Suprapubic skin (tissue), 4 donors: ENCODE results near the gene COL18A1. TPM values are rescaled to one million over a fixed set of nuclear protein-coding genes. Genes with fewer than 3 reads are reported as not detected.

ENCODE experiments used
- DNase-seq, 2 donors: peaks; one replicate each; pipeline ENCODE4 v3.0.0-alpha.2; 2019; ENCODE audit warnings: low spot score in 2 of 2
- H3K27ac ChIP-seq: fragments of 200-600 bp; sonication (generic); one replicate; pipeline ENCODE4 v1.5.1; 2019
- H3K27me3 ChIP-seq: fragments of 200-600 bp; sonication (generic); one replicate; pipeline ENCODE4 v1.5.1; 2019
- H3K36me3 ChIP-seq: fragments of 200-600 bp; sonication (generic); one replicate; pipeline ENCODE4 v1.5.1; 2019
- H3K4me1 ChIP-seq: fragments of 200-600 bp; sonication (generic); one replicate; pipeline ENCODE4 v1.5.1; 2019
- H3K4me3 ChIP-seq: fragments of 200-600 bp; sonication (generic); one replicate; pipeline ENCODE4 v1.5.1; 2019; ENCODE audit warnings: mild to moderate bottlenecking
- H3K9me3 ChIP-seq: fragments of 200-600 bp; sonication (generic); one replicate; pipeline ENCODE4 v1.5.1; 2019
- EP300 ChIP-seq: sonication (generic); formaldehyde crosslinking; IDR thresholded peaks from one replicate; pipeline ENCODE4 v1.6.1; 2017; ENCODE audit warnings: antibody characterized with exemption
- POLR2A ChIP-seq, 2 donors: fragments of 450-650 bp; IDR thresholded peaks; one replicate each; pipeline ENCODE4 v1.6.1; 2017; ENCODE audit warnings: antibody characterized with exemption in 2 of 2, mild to moderate bottlenecking in 2 of 2, moderate library complexity in 2 of 2
- POLR2AphosphoS5 ChIP-seq, 3 donors: sonication (generic); formaldehyde crosslinking; IDR thresholded peaks; one replicate each; pipeline ENCODE4 v1.6.1; 2017; ENCODE audit warnings: antibody characterized with exemption in 3 of 3
- WGBS: methylation state at CpG from one replicate; pipeline ENCODE4 v1.1.5; 2018; 5-methylcytosine and 5-hydroxymethylcytosine counted together
- total RNA-seq, 4 donors: library from RNA; depleted of rRNA; stranded (reverse); fragments of >200 nt; gene quantifications; one replicate each; pipeline ENCODE4 v1.1.0, GENCODE V29; 2016
- TF ChIP-seq, protein P1 (sequence below), 2 donors: fragments of 200-600 bp in 1 of 2; fragments of 450-650 bp in 1 of 2; sonication (generic) in 1 of 2; IDR thresholded peaks; one replicate each; pipeline ENCODE4 v1.5.1; 2016 to 2019; ENCODE audit warnings: antibody characterized with exemption in 2 of 2, mild to moderate bottlenecking in 1 of 2, moderate library complexity in 1 of 2

Gene COL18A1
- total RNA-seq, 4 donors from 2014 or later = 71.9 to 157 (median 101) TPM

DNA sequence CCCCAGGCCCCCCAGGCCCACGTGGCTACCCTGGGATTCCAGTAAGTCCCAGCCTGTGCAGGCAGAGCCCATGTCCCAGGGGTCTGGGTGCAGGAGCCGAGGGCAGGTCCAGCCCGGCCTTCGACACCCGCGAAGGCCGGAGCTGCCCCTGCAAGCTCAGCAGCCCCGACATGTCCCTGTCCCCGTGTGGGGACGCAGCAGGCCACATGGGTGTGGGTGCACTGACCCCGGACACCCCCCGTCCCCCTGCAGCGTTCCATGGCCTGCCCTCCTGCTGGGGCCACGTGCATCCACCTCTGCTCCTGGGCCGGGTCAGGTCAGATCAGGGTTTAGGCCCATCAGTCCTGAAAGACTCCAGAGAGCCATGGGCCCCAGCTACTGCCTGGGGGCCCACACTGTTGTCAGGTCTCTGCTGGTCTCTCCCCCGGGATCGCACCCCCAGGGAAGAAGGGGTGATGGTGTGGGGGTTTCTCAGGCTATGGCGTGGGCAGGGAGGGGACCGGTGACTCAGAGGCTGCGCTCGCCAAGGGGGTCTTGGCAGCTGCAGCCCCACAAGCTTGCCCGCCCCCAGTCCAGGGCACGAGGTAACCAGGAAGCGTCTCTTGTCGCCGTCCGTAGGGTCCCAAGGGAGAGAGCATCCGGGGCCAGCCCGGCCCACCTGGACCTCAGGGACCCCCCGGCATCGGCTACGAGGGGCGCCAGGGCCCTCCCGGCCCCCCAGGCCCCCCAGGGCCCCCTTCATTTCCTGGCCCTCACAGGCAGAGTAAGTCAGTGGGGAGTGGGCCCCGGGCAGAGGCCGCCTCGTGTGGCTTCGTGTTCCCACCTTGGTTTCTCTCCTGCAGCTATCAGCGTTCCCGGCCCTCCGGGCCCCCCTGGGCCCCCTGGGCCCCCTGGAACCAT, 99.8 kb downstream of the COL18A1 start:
- peak; percentile 52 to 65 for DNase-seq
- Histone ChIP-seq H3K4me3 (no peak overlapping the region), H3K27ac (no peak overlapping the region), H3K4me1 (no peaks in the 10 kb centered on the region), H3K36me3 (peaks cover 24% of the 10 kb centered on the region), H3K9me3 (no peaks in the 10 kb centered on the region), H3K27me3 (no peaks in the 10 kb centered on the region)
- TF ChIP-seq POLR2AphosphoS5 (IDR thresholded peaks at IDR 0.05) (no peak), POLR2A (IDR thresholded peaks at IDR 0.05) (no peak), EP300 (no peak)
- TF ChIP-seq, protein P1, sequence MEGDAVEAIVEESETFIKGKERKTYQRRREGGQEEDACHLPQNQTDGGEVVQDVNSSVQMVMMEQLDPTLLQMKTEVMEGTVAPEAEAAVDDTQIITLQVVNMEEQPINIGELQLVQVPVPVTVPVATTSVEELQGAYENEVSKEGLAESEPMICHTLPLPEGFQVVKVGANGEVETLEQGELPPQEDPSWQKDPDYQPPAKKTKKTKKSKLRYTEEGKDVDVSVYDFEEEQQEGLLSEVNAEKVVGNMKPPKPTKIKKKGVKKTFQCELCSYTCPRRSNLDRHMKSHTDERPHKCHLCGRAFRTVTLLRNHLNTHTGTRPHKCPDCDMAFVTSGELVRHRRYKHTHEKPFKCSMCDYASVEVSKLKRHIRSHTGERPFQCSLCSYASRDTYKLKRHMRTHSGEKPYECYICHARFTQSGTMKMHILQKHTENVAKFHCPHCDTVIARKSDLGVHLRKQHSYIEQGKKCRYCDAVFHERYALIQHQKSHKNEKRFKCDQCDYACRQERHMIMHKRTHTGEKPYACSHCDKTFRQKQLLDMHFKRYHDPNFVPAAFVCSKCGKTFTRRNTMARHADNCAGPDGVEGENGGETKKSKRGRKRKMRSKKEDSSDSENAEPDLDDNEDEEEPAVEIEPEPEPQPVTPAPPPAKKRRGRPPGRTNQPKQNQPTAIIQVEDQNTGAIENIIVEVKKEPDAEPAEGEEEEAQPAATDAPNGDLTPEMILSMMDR (IDR thresholded peaks at IDR 0.05) = no peak
- WGBS = 87% methylated on average over 11 of the region's 41 CpGs

DNA sequence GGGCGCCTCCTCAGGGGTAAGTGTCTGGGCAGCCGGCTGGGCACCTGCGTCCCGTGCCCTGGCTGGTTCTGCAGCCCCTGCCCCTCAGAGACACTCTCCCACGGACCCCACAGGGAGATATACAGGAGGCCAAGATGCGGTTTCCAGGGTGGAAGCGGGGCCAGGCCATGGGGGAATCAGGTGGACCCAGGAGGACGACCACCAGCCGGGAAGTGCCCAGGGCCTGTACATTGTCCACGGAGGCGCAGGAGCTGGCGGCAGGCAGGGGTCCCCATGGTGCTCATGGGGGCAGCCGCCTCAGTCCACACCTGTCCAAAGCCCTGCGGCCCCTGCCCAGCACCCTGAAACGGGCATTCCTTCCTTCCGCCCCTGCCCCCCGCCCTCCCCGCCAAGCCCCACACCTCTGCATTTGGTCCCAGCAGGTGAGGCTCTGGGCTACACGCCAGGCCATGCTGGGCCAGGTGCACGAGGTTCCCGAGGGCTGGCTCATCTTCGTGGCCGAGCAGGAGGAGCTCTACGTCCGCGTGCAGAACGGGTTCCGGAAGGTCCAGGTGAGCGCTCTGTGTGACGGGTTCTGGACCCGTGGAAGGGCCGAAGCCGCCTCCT, 100.6 kb downstream of the COL18A1 start:
- TF ChIP-seq EP300 = no peak
- TF ChIP-seq, protein P1 (IDR thresholded peaks at IDR 0.05) = no peak
- no peak for TF ChIP-seq POLR2AphosphoS5 (IDR thresholded peaks at IDR 0.05)
- TF ChIP-seq POLR2A (IDR thresholded peaks at IDR 0.05) = no peak
- no peak overlapping the region for H3K4me3 ChIP-seq
- no peaks in the 10 kb centered on the region for H3K9me3 ChIP-seq
- H3K27me3 ChIP-seq = no peaks in the 10 kb centered on the region
- no peak overlapping the region for H3K27ac ChIP-seq
- peak; percentile 57 to 77 for DNase-seq
- WGBS = 82% methylated on average over 19 of the region's 33 CpGs
- H3K4me1 ChIP-seq = no peaks in the 10 kb centered on the region
- peaks cover 32% of the 10 kb centered on the region for H3K36me3 ChIP-seq

DNA sequence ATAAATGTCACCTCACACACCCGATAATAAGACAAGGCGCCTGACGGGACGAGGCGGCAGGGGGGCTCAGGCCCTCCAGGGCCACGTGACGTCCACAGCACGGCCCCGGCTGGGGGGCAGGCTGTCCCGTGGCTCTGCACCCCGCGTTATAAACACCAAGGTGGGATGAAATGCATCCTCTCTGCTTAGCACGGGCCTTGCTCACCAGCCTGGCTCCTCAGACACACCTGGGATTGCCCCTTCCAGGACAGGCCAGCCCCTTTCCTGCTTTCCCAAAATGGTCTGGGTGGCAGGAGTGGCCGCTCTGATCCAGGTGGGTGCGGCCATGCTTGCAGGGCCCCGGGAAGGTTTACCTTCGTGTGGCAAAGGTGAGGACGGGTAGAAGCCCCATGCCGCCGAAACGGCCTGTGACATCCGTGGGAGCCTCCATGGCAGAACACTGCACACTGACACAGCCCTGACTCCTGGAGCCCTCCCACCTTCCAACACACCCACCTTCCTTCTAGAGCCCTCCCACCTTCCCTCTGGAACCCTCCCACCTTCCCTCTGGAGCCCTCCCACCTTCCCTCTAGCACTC, 101.4 kb downstream of the COL18A1 start:
- peak; percentile 47 to 70 for DNase-seq
- Histone ChIP-seq H3K27ac (no peak overlapping the region), H3K4me3 (no peak overlapping the region), H3K9me3 (no peaks in the 10 kb centered on the region), H3K36me3 (peaks cover 37% of the 10 kb centered on the region), H3K4me1 (no peaks in the 10 kb centered on the region), H3K27me3 (no peaks in the 10 kb centered on the region)
- TF ChIP-seq POLR2AphosphoS5 (IDR thresholded peaks at IDR 0.05) = no peak
- TF ChIP-seq, protein P1 (IDR thresholded peaks at IDR 0.05) = no peak
- TF ChIP-seq EP300 = no peak
- no peak for TF ChIP-seq POLR2A (IDR thresholded peaks at IDR 0.05)
- 88% methylated on average over 16 of the region's 22 CpGs for WGBS

DNA sequence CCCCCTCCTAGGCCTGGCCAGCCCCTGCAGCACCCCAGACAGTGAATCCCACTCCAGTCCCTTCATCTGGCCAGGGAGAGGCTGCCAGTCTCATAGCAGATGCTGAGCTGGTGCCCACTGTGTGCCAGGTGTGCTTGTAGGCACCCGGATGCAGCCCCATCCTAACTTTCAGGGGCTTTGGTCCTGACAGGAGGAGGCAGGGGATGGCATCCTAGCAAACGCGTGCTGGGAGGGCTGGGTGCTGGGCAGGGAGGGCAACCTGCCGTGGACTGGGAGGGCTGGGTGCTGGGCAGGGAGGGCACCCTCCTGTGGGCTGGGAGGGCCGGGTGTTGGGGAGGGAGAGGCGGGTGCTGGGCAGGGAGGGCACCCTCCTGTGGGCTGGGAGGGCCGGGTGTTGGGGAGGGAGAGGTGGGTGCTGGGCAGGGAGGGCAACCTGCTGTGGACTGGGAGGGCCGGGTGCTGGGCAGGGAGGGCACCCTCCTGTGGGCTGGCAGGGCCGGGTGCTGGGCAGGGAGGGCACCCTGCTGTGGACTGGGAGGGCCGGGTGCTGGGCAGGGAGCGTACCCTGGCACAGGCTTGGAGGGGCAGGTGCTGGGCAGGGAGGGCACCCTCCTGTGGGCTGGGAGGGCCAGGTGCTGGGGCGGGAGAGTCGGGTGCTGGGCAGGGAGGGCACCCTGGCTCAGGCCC, 102.0 kb downstream of the COL18A1 start:
- Histone ChIP-seq H3K27ac (no peak overlapping the region), H3K36me3 (peaks cover 43% of the 10 kb centered on the region), H3K9me3 (no peaks in the 10 kb centered on the region), H3K4me3 (no peak overlapping the region), H3K27me3 (no peaks in the 10 kb centered on the region), H3K4me1 (no peaks in the 10 kb centered on the region)
- TF ChIP-seq, protein P1 (IDR thresholded peaks at IDR 0.05) = no peak
- TF ChIP-seq EP300 (no peak), POLR2AphosphoS5 (IDR thresholded peaks at IDR 0.05) (no peak), POLR2A (IDR thresholded peaks at IDR 0.05) (no peak)
- 88% methylated on average over 9 of the region's 13 CpGs for WGBS
- DNase-seq = peak; percentile 50 to 57
